Measurements from ENCODE around the gene ZCCHC2.

ZCCHC2 gene

GRCh38 chr18:62605685-62606084, 82.9 kb downstream of the ZCCHC2 start:
- H3K4me3 ChIP-seq (ENCODE audit: low read depth, low read length): no peak overlapping the region
- no peak for DNase-seq (ENCODE audit: low read depth)
- no peak for TF ChIP-seq CTCF (conservative IDR thresholded peaks at IDR 0.05; ENCODE audit: low read depth, low read length)

DNA sequence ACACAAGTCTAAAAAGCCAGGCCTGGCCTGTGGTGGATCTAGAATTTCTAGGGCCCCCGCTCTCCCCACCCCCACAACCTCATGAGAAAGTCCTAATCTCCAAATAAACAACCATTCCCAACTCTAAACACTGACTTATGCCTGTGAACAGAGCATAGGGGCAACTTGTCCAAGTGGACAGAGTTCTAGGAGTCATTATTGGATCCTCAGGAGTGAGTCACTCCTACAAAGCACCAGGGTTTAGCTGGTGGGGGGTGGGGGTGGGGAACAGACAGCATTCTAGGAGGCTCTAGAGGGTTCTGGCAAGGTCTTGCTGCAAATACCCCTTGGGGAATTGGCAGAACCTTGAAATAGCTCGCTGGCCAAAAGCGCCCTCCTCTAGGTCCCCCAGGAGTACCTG, 83.3 kb downstream of the ZCCHC2 start:
- no peak for TF ChIP-seq CTCF (conservative IDR thresholded peaks at IDR 0.05; ENCODE audit: low read depth, low read length)
- DNase-seq (ENCODE audit: low read depth): no peak
- no peak overlapping the region for H3K4me3 ChIP-seq (ENCODE audit: low read depth, low read length)

- H3K4me3 ChIP-seq (ENCODE audit: low read depth, low read length): no peak overlapping the region
- TF ChIP-seq CTCF (conservative IDR thresholded peaks at IDR 0.05; ENCODE audit: low read depth, low read length): no peak
- DNase-seq (ENCODE audit: low read depth): no peak
These were observed 84.5 kb downstream of the ZCCHC2 start for GRCh38 chr18:62607302-62607701.

DNA sequence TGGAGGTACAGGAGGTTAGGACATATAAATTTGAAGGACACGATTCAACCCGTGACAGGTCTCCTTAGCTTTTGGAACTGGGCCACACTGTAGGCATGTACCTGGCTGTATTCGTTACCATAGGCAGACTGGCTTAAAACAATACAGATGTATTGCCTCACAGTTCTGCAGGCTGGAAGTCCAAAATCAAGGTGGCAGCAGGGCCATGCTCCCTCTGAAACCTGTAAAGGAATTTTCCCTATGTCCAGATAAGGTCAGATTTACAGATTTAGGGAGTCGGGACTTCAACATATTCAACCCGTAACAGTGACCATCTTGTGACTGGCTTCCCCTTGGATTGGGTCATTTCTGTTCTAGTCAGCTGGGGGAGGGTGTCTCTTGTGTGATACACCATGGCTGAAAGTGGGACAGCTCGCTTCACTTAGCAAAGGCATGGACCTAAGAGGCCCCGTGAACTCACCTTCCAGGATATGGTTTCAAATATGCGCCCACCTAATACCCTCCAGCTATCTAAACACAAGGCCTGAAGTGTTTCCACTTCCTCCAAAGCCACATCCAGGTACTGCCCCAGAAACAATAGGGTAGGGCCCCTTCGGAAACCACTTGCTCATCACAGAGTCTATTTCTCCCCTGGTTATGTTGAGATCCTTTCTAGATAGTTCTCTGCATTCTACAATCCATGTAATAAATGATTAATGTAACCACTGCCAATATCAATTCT, 85.0 kb downstream of the ZCCHC2 start:
- TF ChIP-seq CTCF (conservative IDR thresholded peaks at IDR 0.05; ENCODE audit: low read depth, low read length): no peak
- H3K4me3 ChIP-seq (ENCODE audit: low read depth, low read length): no peak overlapping the region
- DNase-seq (ENCODE audit: low read depth): no peak

DNA sequence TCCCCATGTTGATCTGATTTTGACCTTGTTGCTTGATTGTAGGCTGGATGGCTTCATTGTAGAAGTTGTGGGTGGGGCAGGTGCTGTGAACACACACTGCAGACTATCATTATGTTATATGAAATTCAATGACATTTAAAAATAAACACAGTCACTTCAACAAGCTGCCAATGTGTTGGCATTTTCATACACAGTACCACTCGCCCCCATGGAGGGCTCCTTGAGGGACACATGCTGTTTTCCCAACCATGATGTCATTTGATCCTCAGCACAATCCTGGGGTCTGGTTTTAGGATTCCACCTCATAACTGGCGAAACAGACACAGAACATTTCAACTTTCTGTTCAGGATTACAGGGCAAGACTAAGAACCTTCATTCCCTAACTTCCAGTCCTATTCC, 86.9 kb downstream of the ZCCHC2 start:
- no peak for DNase-seq (ENCODE audit: low read depth)
- H3K4me3 ChIP-seq (ENCODE audit: low read depth, low read length): no peak overlapping the region
- no peak for TF ChIP-seq CTCF (conservative IDR thresholded peaks at IDR 0.05; ENCODE audit: low read depth, low read length)

GRCh38 chr18:62610351-62610700, 87.5 kb downstream of the ZCCHC2 start:
- no peak for TF ChIP-seq CTCF (conservative IDR thresholded peaks at IDR 0.05; ENCODE audit: low read depth, low read length)
- DNase-seq (ENCODE audit: low read depth): no peak
- H3K4me3 ChIP-seq (ENCODE audit: low read depth, low read length): no peak overlapping the region

GRCh38 chr18:62610701-62611411, 88.0 kb downstream of the ZCCHC2 start:
- DNase-seq (ENCODE audit: low read depth): no peak
- TF ChIP-seq CTCF (conservative IDR thresholded peaks at IDR 0.05; ENCODE audit: low read depth, low read length): no peak
- H3K4me3 ChIP-seq (ENCODE audit: low read depth, low read length): no peak overlapping the region
